ENCODE data around the gene ASCL5.

DNA sequence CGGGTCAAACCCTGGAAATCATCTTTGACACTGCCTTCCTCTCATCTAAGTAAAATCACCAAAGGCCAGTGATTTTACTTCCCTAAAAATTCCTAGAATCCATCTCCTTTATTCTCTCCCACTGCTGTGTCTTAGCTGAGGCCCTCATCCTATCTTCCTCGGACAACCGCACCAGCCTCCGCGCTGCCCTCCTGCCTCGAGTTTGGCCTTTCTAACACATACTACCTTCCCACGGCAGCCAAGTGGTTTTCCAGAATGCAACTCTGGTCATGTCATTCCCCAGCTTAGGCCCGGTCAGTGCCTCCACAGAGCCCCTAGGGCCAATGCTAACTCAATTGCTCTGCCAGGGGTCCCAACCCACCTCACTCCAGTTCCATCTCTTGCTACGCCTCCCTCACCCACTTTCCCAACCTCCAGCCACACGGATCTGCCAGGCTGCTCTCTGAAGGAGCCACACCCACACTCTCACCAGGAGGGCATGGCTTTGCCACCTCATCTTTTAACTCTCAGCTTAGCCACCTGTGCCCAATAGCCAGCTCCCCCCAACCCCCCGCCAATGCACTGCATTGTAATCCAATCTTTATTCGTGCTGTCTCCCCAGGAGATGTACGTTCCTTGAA, 20.5 kb upstream of the ASCL5 start:
- TF ChIP-seq, protein P1, sequence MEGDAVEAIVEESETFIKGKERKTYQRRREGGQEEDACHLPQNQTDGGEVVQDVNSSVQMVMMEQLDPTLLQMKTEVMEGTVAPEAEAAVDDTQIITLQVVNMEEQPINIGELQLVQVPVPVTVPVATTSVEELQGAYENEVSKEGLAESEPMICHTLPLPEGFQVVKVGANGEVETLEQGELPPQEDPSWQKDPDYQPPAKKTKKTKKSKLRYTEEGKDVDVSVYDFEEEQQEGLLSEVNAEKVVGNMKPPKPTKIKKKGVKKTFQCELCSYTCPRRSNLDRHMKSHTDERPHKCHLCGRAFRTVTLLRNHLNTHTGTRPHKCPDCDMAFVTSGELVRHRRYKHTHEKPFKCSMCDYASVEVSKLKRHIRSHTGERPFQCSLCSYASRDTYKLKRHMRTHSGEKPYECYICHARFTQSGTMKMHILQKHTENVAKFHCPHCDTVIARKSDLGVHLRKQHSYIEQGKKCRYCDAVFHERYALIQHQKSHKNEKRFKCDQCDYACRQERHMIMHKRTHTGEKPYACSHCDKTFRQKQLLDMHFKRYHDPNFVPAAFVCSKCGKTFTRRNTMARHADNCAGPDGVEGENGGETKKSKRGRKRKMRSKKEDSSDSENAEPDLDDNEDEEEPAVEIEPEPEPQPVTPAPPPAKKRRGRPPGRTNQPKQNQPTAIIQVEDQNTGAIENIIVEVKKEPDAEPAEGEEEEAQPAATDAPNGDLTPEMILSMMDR (conservative IDR thresholded peaks at IDR 0.05 in 1 of 2, IDR thresholded peaks at IDR 0.05 in 1 of 2; ENCODE audit: extremely low read depth in 1 of 2, insufficient read depth in 1 of 2, low read depth in 1 of 2, low read length in 2 of 2): no peak
- no peak for TF ChIP-seq EZH2 (IDR thresholded peaks at IDR 0.05; ENCODE audit: borderline replicate concordance, low read length)

Measured in mammary epithelial cell (primary cell).